ENCODE results near the gene YKT6.

YKT6 gene

GRCh38 chr7:44258865-44259546 lies 58.2 kb downstream of the YKT6 start:
- no peak for ATAC-seq
- DNase-seq, result no peak

- no peak for DNase-seq
- no peak for ATAC-seq
Observed at GRCh38 chr7:44259547-44260457, 59.0 kb downstream of the YKT6 start.

- DNase-seq, result peak; percentile 23
Observed at GRCh38 chr7:44261240-44261639, 60.5 kb downstream of the YKT6 start.

GRCh38 chr7:44262031-44262430 lies 61.3 kb downstream of the YKT6 start:
- no peak for DNase-seq
- ATAC-seq, result no peak

More at GRCh38 chr7:44261240-44261639, 60.5 kb downstream of the YKT6 start:
- no peak for ATAC-seq

GRCh38 chr7:44263326-44264082 lies 62.7 kb downstream of the YKT6 start:
- no peak for DNase-seq
- no peak for ATAC-seq
